H1 (cell line): ENCODE data around the gene SYNJ2.

Experiments used
- CHD2 ChIP-seq: IDR thresholded peaks from 2 replicates; pipeline ENCODE4 v1.6.1; 2012; ENCODE audit warnings: low read length, improper control_type of control experiment
- CTCF ChIP-seq, 3 experiments: IDR thresholded peaks; 1 replicate in 2 of 3; 2 replicates in 1 of 3; pipeline versions ENCODE4 v1.5.1 to v1.6.1; 2011; ENCODE audit warnings: low read length in 3 of 3, mild to moderate bottlenecking in 3 of 3, inconsistent platforms in 2 of 3, low read depth in 1 of 3, moderate library complexity in 1 of 3; ENCODE audit not compliant: insufficient read depth in 1 of 3; ENCODE audit errors: control extremely low read depth in 1 of 3
- EP300 ChIP-seq, 2 experiments: IDR thresholded peaks; 1 replicate in 1 of 2; 2 replicates in 1 of 2; pipeline ENCODE4 v1.6.1; 2011 to 2012; ENCODE audit warnings: low read depth in 2 of 2, low read length in 2 of 2, mild to moderate bottlenecking in 2 of 2, borderline replicate concordance in 1 of 2, inconsistent platforms in 1 of 2, moderate library complexity in 1 of 2
- EZH2 ChIP-seq: fragments of 200-600 bp; sonication (generic); IDR thresholded peaks from 2 replicates; pipeline ENCODE4 v1.7.1; 2012; ENCODE audit warnings: low read depth, mild to moderate bottlenecking, moderate library complexity, low read length, inconsistent platforms; ENCODE audit not compliant: severe bottlenecking
- GABPA ChIP-seq: IDR thresholded peaks from 2 replicates; pipeline ENCODE4 v1.6.1; 2011; ENCODE audit warnings: mild to moderate bottlenecking, low read length, moderate library complexity, borderline replicate concordance; ENCODE audit not compliant: insufficient read depth
- MAFK ChIP-seq: IDR thresholded peaks from 2 replicates; pipeline ENCODE4 v1.6.1; 2012; ENCODE audit warnings: low read depth, mild to moderate bottlenecking, improper control_type of control experiment, low read length
- POLR2A ChIP-seq, 2 experiments: IDR thresholded peaks; 1 replicate in 1 of 2; 2 replicates in 1 of 2; pipeline ENCODE4 v1.6.1; 2011; ENCODE audit warnings: low read depth in 2 of 2, low read length in 2 of 2, mild to moderate bottlenecking in 2 of 2; ENCODE audit errors: control extremely low read depth in 1 of 2
- RNF2 ChIP-seq: fragments of 200-900, 300-1000 bp; sonication (generic); IDR thresholded peaks from 2 replicates; pipeline ENCODE4 v1.7.1; 2016; ENCODE audit warnings: borderline replicate concordance, low read depth, mild to moderate bottlenecking, antibody characterized with exemption, low read length; ENCODE audit not compliant: poor library complexity, severe bottlenecking; ENCODE audit errors: missing control alignments
- SUZ12 ChIP-seq: fragments of 200-600 bp; sonication (generic); IDR thresholded peaks from 2 replicates; pipeline ENCODE4 v1.6.1; 2012; ENCODE audit warnings: mild to moderate bottlenecking, inconsistent platforms, low read length, moderate library complexity, mixed read lengths
- TAF7 ChIP-seq: optimal IDR thresholded peaks from 2 replicates; pipeline ENCODE3; 2011; ENCODE audit warnings: low read depth, mild to moderate bottlenecking, inconsistent platforms, low read length, moderate library complexity, borderline replicate concordance

DNA sequence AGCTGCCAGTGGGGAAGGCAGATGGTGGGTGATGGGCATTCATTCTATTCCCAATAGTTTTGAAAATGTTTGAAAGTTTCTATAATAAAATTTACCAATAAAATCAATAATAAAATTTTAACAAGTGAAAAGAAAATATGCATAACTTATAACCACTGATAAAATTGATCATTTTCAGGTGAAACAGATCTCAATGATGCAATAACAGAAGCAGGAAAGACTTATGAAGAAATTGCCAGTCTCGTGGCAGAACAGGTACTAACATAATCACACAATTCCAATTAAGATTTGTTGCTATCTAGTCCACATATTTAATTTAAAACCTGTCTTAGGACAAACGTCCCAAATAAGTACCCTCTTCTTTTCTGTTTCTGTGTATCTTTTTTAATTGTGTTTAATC lies 45.9 kb upstream of the SYNJ2 start:
- no peak for TF ChIP-seq EZH2
- no peak for TF ChIP-seq CTCF (IDR thresholded peaks at IDR 0.05; ENCODE audit: control extremely low read depth in 1 of 3, insufficient read depth in 1 of 3, low read depth in 1 of 3, low read length in 3 of 3)
- TF ChIP-seq CHD2: no peak
- no peak for TF ChIP-seq EP300 (IDR thresholded peaks at IDR 0.05; ENCODE audit: borderline replicate concordance in 1 of 2, low read depth in 2 of 2, low read length in 2 of 2)
- no peak for TF ChIP-seq GABPA
- TF ChIP-seq SUZ12: no peak
- no peak for TF ChIP-seq POLR2A (IDR thresholded peaks at IDR 0.05; ENCODE audit: control extremely low read depth in 1 of 2, low read depth in 2 of 2, low read length in 2 of 2)
- TF ChIP-seq RNF2: no peak
- no peak for TF ChIP-seq MAFK
- no peak for TF ChIP-seq TAF7
